GM13976 (cell line): Measurements from ENCODE around the gene CCDC178.

ENCODE experiments used
- DNase-seq: peaks from one replicate; pipeline ENCODE4 v3.0.0; 2012; ENCODE audit warnings: low spot score
- in situ Hi-C: fragments of 300-500 bp; cut with MboI; formaldehyde crosslinking; loops from one replicate; pipeline ENCODE4 v1.12.0; 2022; ENCODE audit warnings: low sequenced_read_pairs, mixed read lengths, inconsistent platforms; ENCODE audit not compliant: unreplicated experiment
- TF ChIP-seq, protein P1 (sequence below): IDR thresholded peaks from 2 replicates; pipeline ENCODE4 v1.5.1; 2012; ENCODE audit warnings: borderline replicate concordance, mild to moderate bottlenecking; ENCODE audit not compliant: insufficient read depth; ENCODE audit errors: extremely low read depth, missing control alignments, control extremely low read depth

The CCDC178 gene

DNA sequence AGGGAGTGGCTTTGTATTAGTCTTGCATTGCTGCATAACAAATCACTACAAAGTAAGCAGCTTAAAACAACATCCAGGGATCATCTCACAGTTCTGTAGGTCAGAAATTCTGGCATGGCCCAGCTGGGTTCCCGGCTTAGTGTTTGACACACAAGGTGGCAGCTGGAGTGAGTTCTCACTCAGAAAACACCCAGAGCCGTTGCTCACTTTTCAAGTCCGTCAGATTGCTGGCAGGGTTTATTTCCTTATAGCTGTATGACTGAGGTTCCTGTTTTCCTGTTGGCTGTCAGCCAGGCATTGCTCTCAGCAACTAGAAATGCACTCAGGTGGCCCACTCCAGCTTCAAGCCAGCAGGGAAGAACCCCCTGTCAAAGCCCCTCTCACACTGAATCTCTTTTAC, 324.1 kb downstream of the CCDC178 start:
- TF ChIP-seq, protein P1, sequence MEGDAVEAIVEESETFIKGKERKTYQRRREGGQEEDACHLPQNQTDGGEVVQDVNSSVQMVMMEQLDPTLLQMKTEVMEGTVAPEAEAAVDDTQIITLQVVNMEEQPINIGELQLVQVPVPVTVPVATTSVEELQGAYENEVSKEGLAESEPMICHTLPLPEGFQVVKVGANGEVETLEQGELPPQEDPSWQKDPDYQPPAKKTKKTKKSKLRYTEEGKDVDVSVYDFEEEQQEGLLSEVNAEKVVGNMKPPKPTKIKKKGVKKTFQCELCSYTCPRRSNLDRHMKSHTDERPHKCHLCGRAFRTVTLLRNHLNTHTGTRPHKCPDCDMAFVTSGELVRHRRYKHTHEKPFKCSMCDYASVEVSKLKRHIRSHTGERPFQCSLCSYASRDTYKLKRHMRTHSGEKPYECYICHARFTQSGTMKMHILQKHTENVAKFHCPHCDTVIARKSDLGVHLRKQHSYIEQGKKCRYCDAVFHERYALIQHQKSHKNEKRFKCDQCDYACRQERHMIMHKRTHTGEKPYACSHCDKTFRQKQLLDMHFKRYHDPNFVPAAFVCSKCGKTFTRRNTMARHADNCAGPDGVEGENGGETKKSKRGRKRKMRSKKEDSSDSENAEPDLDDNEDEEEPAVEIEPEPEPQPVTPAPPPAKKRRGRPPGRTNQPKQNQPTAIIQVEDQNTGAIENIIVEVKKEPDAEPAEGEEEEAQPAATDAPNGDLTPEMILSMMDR, result no peak
- DNase-seq, result no peak
- in situ Hi-C loops, result no loop called here

DNA sequence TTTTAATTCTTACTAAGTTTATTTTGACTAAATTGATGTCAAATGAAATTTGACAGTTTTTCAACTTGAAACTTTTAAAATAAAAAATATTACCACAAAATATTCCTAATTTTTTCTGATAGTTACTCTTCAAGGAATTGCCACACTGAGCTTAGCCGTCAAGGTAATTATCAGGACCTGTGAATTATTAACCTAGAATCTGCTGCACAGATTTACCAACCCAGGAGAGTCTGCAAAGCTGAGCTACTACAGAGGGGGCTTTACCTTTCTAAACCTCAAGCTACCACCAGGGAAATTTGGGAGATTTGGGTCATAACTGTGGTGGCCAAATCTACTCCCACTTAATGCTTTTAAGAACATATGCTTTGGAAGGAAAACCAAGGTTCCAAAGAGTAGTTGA, 324.6 kb downstream of the CCDC178 start:
- no peak for DNase-seq
- in situ Hi-C loops, result no loop called here
- TF ChIP-seq, protein P1, result no peak

DNA sequence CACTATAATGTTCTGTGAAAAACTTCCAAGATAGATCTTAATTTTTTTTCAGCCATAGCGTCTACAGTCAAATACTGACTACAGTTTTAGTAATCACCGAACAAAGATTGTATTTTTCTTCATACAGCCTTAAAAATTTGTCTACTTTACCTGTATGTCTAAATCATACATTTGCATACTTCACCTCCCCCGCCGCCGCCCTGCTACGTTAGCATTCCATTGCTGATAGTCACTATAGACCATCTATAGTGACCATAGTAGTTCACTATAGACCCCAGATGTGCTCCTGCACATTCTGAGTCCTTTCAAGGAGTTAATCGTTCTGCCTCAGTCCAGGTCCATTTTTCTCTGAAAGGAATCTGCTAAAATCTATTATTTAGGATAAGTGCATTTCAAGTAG, 325.0 kb downstream of the CCDC178 start:
- in situ Hi-C loops, result no loop called here
- TF ChIP-seq, protein P1, result no peak
- DNase-seq, result no peak

DNA sequence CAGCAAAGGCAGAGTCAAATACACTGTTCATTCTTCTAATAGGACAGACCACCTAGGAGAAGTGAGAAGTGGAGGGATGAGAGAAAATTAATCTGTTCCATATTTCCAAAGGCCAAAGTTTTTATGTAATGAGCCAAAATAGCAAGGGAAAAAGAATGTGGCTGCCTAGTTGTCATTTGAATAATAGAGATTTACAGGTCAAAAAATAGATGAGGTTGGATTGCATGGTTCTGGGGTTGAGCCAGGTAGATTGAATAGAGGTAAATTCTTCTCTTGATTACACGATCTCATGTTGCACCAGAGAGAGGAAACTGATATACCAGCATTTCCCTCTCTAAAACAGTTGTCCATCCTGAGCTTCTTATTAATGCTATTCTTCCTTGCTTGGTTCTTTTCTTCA, 325.8 kb downstream of the CCDC178 start:
- no peak for DNase-seq
- in situ Hi-C loops, result no loop called here
- TF ChIP-seq, protein P1, result no peak

DNA sequence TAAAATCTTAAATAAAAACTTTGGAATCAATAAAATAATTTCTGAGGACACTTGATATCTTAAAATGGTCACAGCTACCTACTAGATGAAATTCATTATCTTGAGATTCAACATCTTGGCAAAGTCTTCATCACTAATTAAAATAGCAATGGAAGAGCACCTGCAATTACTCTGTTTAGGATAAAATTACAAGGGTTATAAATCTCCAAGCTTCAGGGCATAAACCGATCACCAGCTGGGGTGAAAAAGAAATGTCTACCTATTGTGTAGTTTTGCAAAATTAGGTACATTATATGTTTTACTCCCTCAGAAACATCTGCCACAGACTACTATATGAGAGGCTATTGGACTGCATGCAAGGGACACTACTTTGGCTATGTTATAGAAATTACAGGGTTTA, 327.1 kb downstream of the CCDC178 start:
- in situ Hi-C loops, result no loop called here
- TF ChIP-seq, protein P1, result no peak
- no peak for DNase-seq

DNA sequence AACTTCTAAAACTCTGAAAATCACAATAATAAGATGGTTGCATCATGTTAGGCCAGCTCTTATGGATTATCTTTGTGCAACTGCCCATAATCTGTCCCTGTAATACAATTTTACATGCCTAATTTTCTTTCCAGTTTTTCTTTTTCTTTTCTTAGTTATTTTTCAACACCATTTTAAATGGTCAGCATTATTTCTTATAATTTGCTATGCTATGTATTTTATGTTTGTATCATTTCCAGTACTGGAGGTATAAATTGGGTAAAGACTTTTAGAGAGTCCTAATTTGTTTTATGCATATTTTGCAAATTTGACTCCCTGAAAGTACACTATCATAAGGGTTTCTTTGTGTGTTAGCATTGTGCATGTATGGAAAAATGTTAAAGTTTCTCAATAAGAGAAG, 333.0 kb downstream of the CCDC178 start:
- TF ChIP-seq, protein P1, result no peak
- no peak for DNase-seq
- in situ Hi-C loops, result no loop called here

DNA sequence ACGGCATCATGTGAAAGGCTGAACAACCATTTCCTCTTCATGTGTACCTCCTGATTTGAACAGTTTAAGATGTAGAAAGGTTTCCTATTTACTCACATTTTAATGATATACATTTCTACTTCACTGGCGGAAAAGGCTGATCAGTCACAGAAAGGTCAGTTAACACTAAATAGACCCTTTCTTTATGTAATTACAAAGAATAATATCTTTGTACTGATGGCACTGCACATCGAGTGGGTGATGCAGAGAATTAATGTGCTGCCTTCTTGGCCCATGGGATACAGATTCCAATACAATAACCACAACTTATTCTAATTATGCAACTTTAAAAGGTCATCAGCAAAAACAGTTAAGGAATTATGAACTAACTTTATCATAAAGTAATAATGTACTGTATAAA, 339.2 kb downstream of the CCDC178 start:
- DNase-seq, result no peak
- TF ChIP-seq, protein P1, result no peak
- in situ Hi-C loops, result no loop called here
